Mesenchymal stem cell (in vitro differentiated cells and primary cell): ENCODE results near the gene VPS37B.
A peak's percentile ranks its signal among the peaks of the same experiment; 100 is the strongest.

Experiments used
- DNase-seq: peaks from one replicate; pipeline ENCODE4 v3.0.0-alpha.2; 2013
- H2AFZ ChIP-seq: one replicate; pipeline ENCODE4 v1.6.1; 2013; ENCODE audit warnings: low read depth, mild to moderate bottlenecking, control low read depth, inconsistent platforms, low read length, moderate library complexity
- H2AK5ac ChIP-seq: 2 replicates; pipeline ENCODE4 v1.6.1; 2013; ENCODE audit warnings: low read length, moderate library complexity, mild to moderate bottlenecking, inconsistent platforms; ENCODE audit not compliant: severe bottlenecking
- H2BK120ac ChIP-seq: one replicate; pipeline ENCODE4 v1.6.1; 2013; ENCODE audit warnings: low read depth, mild to moderate bottlenecking, inconsistent platforms, low read length, moderate library complexity
- H2BK12ac ChIP-seq, 2 experiments: one replicate each; pipeline ENCODE4 v1.6.1; 2013; ENCODE audit warnings: inconsistent platforms in 2 of 2, low read length in 2 of 2, mild to moderate bottlenecking in 2 of 2, moderate library complexity in 2 of 2, control low read depth in 1 of 2
- H2BK15ac ChIP-seq: one replicate; pipeline ENCODE4 v1.6.1; 2013; ENCODE audit warnings: mild to moderate bottlenecking, low read depth, inconsistent platforms; ENCODE audit not compliant: poor library complexity, severe bottlenecking
- H2BK5ac ChIP-seq: 2 replicates; pipeline ENCODE4 v1.6.1; 2013; ENCODE audit warnings: low read depth, mild to moderate bottlenecking, low read length, control low read depth, inconsistent platforms; ENCODE audit not compliant: poor library complexity, severe bottlenecking
- H3K14ac ChIP-seq, 2 experiments: one replicate each; pipeline ENCODE4 v1.6.1; 2013; ENCODE audit warnings: inconsistent platforms in 2 of 2, low read length in 2 of 2, control low read depth in 1 of 2, mild to moderate bottlenecking in 1 of 2, moderate library complexity in 1 of 2
- H3K18ac ChIP-seq, 2 experiments: one replicate each; pipeline ENCODE4 v1.6.1; 2013; ENCODE audit warnings: inconsistent platforms in 2 of 2, low read length in 2 of 2, control low read depth in 1 of 2, low read depth in 1 of 2, mild to moderate bottlenecking in 1 of 2
- H3K23ac ChIP-seq, 2 experiments: one replicate each; pipeline ENCODE4 v1.6.1; 2013; ENCODE audit warnings: inconsistent platforms in 2 of 2, low read length in 2 of 2, mild to moderate bottlenecking in 2 of 2, moderate library complexity in 2 of 2, control low read depth in 1 of 2
- H3K27ac ChIP-seq: 2 replicates; pipeline ENCODE4 v1.5.1; 2013; ENCODE audit warnings: mild to moderate bottlenecking, moderate library complexity, low read length, control low read depth, inconsistent platforms; ENCODE audit not compliant: poor library complexity, severe bottlenecking
- H3K27me3 ChIP-seq, 2 experiments: 2 replicates each; pipeline versions ENCODE4 v1.6.1 to v1.7.0; 2013; ENCODE audit warnings: low read length in 2 of 2, mild to moderate bottlenecking in 2 of 2, moderate library complexity in 2 of 2, control low read depth in 1 of 2, inconsistent platforms in 1 of 2; ENCODE audit not compliant: control insufficient read depth in 1 of 2, insufficient read depth in 1 of 2
- H3K36me3 ChIP-seq, 2 experiments: 2 replicates each; pipeline versions ENCODE4 v1.6.1 to v1.7.0; 2013; ENCODE audit warnings: low read length in 2 of 2, control low read depth in 1 of 2, inconsistent platforms in 1 of 2, low read depth in 1 of 2, mild to moderate bottlenecking in 1 of 2; ENCODE audit not compliant: insufficient read depth in 2 of 2, control insufficient read depth in 1 of 2
- H3K4ac ChIP-seq, 2 experiments: one replicate each; pipeline ENCODE4 v1.6.1; 2013; ENCODE audit warnings: inconsistent platforms in 2 of 2, low read length in 2 of 2, mild to moderate bottlenecking in 2 of 2, moderate library complexity in 2 of 2, control low read depth in 1 of 2, low read depth in 1 of 2
- H3K4me1 ChIP-seq: 2 replicates; pipeline ENCODE4 v1.6.1; 2013; ENCODE audit warnings: low read depth, low read length, control low read depth; ENCODE audit not compliant: control insufficient read depth, insufficient read depth
- H3K4me2 ChIP-seq: 2 replicates; pipeline ENCODE4 v1.6.1; 2013; ENCODE audit warnings: low read length, mild to moderate bottlenecking, inconsistent platforms; ENCODE audit not compliant: poor library complexity, severe bottlenecking
- H3K4me3 ChIP-seq, 2 experiments: 2 replicates each; pipeline versions ENCODE4 v1.5.1 to v1.7.0; 2013; ENCODE audit warnings: low read length in 2 of 2, mild to moderate bottlenecking in 2 of 2, control low read depth in 1 of 2, low read depth in 1 of 2; ENCODE audit not compliant: insufficient read depth in 1 of 2
- H3K79me1 ChIP-seq: replicated peaks from 2 replicates; pipeline ENCODE4 v1.6.1; 2013; ENCODE audit warnings: mild to moderate bottlenecking, control low read depth, low read length, inconsistent platforms; ENCODE audit not compliant: poor library complexity, severe bottlenecking
- H3K9ac ChIP-seq: 2 replicates; pipeline ENCODE4 v1.7.0; 2013; ENCODE audit warnings: mild to moderate bottlenecking, low read length, moderate library complexity
- H3K9me3 ChIP-seq: 2 replicates; pipeline ENCODE4 v1.7.0; 2013; ENCODE audit warnings: mild to moderate bottlenecking, low read length; ENCODE audit not compliant: control insufficient read depth
- H4K8ac ChIP-seq: one replicate; pipeline ENCODE4 v1.6.1; 2013; ENCODE audit warnings: inconsistent platforms, mild to moderate bottlenecking, low read length, moderate library complexity
- H4K91ac ChIP-seq: one replicate; pipeline ENCODE4 v1.6.1; 2013; ENCODE audit warnings: mild to moderate bottlenecking, low read length, inconsistent platforms
- WGBS: methylation state at CpG from one replicate; pipeline ENCODE4 v1.1.7; 2013; ENCODE audit warnings: mixed read lengths; 5-methylcytosine and 5-hydroxymethylcytosine counted together

VPS37B gene

GRCh38 chr12:122859303-122860039, 36.5 kb downstream of the VPS37B start:
- H3K9ac ChIP-seq, result no peak overlapping the region
- peaks cover 19% of the 10 kb centered on the region for H3K79me1 ChIP-seq
- no peak overlapping the region for H3K18ac ChIP-seq
- peak overlapping the region in 1 of 2 experiments; percentile 16 for H3K14ac ChIP-seq
- no peak overlapping the region for H4K8ac ChIP-seq
- no peak for DNase-seq
- no peak overlapping the region for H3K23ac ChIP-seq
- H2BK120ac ChIP-seq, result no peak overlapping the region
- H2AK5ac ChIP-seq, result peak overlapping the region; percentile 46
- no peak overlapping the region for H3K4me2 ChIP-seq
- no peak overlapping the region for H3K4me3 ChIP-seq
- no peak overlapping the region for H3K4ac ChIP-seq
- no peak overlapping the region for H3K27ac ChIP-seq
- no peak overlapping the region for H2AFZ ChIP-seq
- peak overlapping the region; percentile 16 for H4K91ac ChIP-seq
- H3K9me3 ChIP-seq, result no peaks in the 10 kb centered on the region
- peak overlapping the region in 1 of 2 experiments; percentile 25 for H2BK12ac ChIP-seq
- no peaks in the 10 kb centered on the region for H3K27me3 ChIP-seq
- no peak overlapping the region for H2BK5ac ChIP-seq
- no peak overlapping the region for H2BK15ac ChIP-seq
- 94% methylated on average over 24 of the region's 26 CpGs for WGBS
- H3K36me3 ChIP-seq, result peaks cover 11 to 84% of the 10 kb centered on the region in 2 experiments
- H3K4me1 ChIP-seq, result peaks cover 29% of the 10 kb centered on the region

- Histone ChIP-seq H2AK5ac (no peak overlapping the region), H2BK15ac (no peak overlapping the region), H3K4me1 (peaks cover 30% of the 10 kb centered on the region), H3K9me3 (no peaks in the 10 kb centered on the region), H3K4ac (no peak overlapping the region), H3K23ac (peak overlapping the region in 1 of 2 experiments; percentile 26), H3K27ac (no peak overlapping the region), H3K18ac (no peak overlapping the region), H2BK5ac (no peak overlapping the region), H2BK120ac (no peak overlapping the region), H3K14ac (peak overlapping the region in 1 of 2 experiments; percentile 16), H3K27me3 (no peaks in the 10 kb centered on the region), H2AFZ (no peak overlapping the region), H3K4me3 (no peak overlapping the region), H3K36me3 (peaks cover 7 to 86% of the 10 kb centered on the region in 2 experiments), H3K4me2 (no peak overlapping the region), H3K9ac (no peak overlapping the region), H4K91ac (no peak overlapping the region), H2BK12ac (peak overlapping the region in 1 of 2 experiments; percentile 25), H3K79me1 (peaks cover 19% of the 10 kb centered on the region), H4K8ac (no peak overlapping the region)
- WGBS, result 95% methylated on average over 21 of the region's 22 CpGs
- DNase-seq, result no peak
These were observed 37.2 kb downstream of the VPS37B start for GRCh38 chr12:122858591-122859302.

GRCh38 chr12:122858171-122858570, 37.8 kb downstream of the VPS37B start:
- no peak for DNase-seq
- Histone ChIP-seq H3K23ac (peak overlapping the region in 1 of 2 experiments; percentile 65), H3K18ac (peak overlapping the region in 1 of 2 experiments; percentile 54), H2BK12ac (peak overlapping the region in 1 of 2 experiments; percentile 23), H2BK120ac (no peak overlapping the region), H4K8ac (peak overlapping the region; percentile 12), H3K27ac (no peak overlapping the region), H2BK5ac (no peak overlapping the region), H3K9ac (no peak overlapping the region), H3K4me1 (peaks cover 29% of the 10 kb centered on the region), H3K79me1 (peaks cover 18% of the 10 kb centered on the region), H3K4me2 (no peak overlapping the region), H3K36me3 (peaks cover 7 to 85% of the 10 kb centered on the region in 2 experiments), H2AK5ac (no peak overlapping the region), H3K14ac (peak overlapping the region in 1 of 2 experiments; percentile 6), H2AFZ (no peak overlapping the region), H2BK15ac (no peak overlapping the region), H3K9me3 (no peaks in the 10 kb centered on the region), H3K4ac (peak overlapping the region in 1 of 2 experiments; percentile 35), H4K91ac (peak overlapping the region; percentile 71), H3K27me3 (no peaks in the 10 kb centered on the region), H3K4me3 (no peak overlapping the region)
- 89% methylated on average over 13 of the region's 14 CpGs for WGBS
